Measurements from ENCODE around the gene ULBP3.
"Not testable (repeated sequence)": the region's sequence is repeated elsewhere in the genome, so short reads cannot be mapped to it uniquely, and the experiment has no call there.

Gene ULBP3

GRCh38 chr6:150079604-150080003, 10.7 kb upstream of the ULBP3 start:
- no peak for DNase-seq (ENCODE audit: low read depth)
- no peak overlapping the region for H3K4me3 ChIP-seq (ENCODE audit: low read depth, low read length)
- TF ChIP-seq CTCF (IDR thresholded peaks at IDR 0.05; ENCODE audit: insufficient read depth, low read depth, low read length, missing control alignments): no peak

GRCh38 chr6:150078788-150079187, 9.9 kb upstream of the ULBP3 start:
- H3K4me3 ChIP-seq (ENCODE audit: low read depth, low read length): no peak overlapping the region
- no peak for DNase-seq (ENCODE audit: low read depth)
- TF ChIP-seq CTCF (IDR thresholded peaks at IDR 0.05; ENCODE audit: insufficient read depth, low read depth, low read length, missing control alignments): no peak

GRCh38 chr6:150076196-150076893, 7.4 kb upstream of the ULBP3 start:
- DNase-seq (ENCODE audit: low read depth): no peak
- no peak for TF ChIP-seq CTCF (IDR thresholded peaks at IDR 0.05; ENCODE audit: insufficient read depth, low read depth, low read length, missing control alignments)

GRCh38 chr6:150075034-150075421, 6.1 kb upstream of the ULBP3 start:
- no peak for DNase-seq (ENCODE audit: low read depth)
- no peak overlapping the region for H3K4me3 ChIP-seq (ENCODE audit: low read depth, low read length)
- TF ChIP-seq CTCF (IDR thresholded peaks at IDR 0.05; ENCODE audit: insufficient read depth, low read depth, low read length, missing control alignments): no peak

More at GRCh38 chr6:150076196-150076893, 7.4 kb upstream of the ULBP3 start:
- H3K4me3 ChIP-seq (ENCODE audit: low read depth, low read length): no peak overlapping the region

GRCh38 chr6:150074396-150075033, 5.6 kb upstream of the ULBP3 start:
- DNase-seq (ENCODE audit: low read depth); H3K4me3 ChIP-seq (ENCODE audit: low read depth, low read length): not testable (repeated sequence)

- no peak overlapping the region for H3K4me3 ChIP-seq (ENCODE audit: low read depth, low read length)
- peak; percentile 8 for DNase-seq (ENCODE audit: low read depth)
- TF ChIP-seq CTCF (IDR thresholded peaks at IDR 0.05; ENCODE audit: insufficient read depth, low read depth, low read length, missing control alignments): no peak
Measured at GRCh38 chr6:150072201-150072600, 3.3 kb upstream of the ULBP3 start.

- no peak for TF ChIP-seq CTCF (IDR thresholded peaks at IDR 0.05; ENCODE audit: insufficient read depth, low read depth, low read length, missing control alignments)
- H3K4me3 ChIP-seq (ENCODE audit: low read depth, low read length): no peak overlapping the region
- DNase-seq (ENCODE audit: low read depth): no peak
Measured at GRCh38 chr6:150070236-150070818, 1.4 kb upstream of the ULBP3 start.

All from GM12865 (cell line).